Medulla oblongata (tissue), 1 donor: ENCODE measurements around the gene EZH1.
"Not testable (repeated sequence)": the region's sequence is repeated elsewhere in the genome, so short reads cannot be mapped to it uniquely, and the experiment has no call there.

Experiments used
- DNase-seq: peaks from one replicate; pipeline ENCODE4 v3.0.0-alpha.2; 2015; ENCODE audit errors: extremely low spot score

EZH1 gene

GRCh38 chr17:42669977-42670788 lies 74.7 kb downstream of the EZH1 start:
- no peak for DNase-seq

DNA sequence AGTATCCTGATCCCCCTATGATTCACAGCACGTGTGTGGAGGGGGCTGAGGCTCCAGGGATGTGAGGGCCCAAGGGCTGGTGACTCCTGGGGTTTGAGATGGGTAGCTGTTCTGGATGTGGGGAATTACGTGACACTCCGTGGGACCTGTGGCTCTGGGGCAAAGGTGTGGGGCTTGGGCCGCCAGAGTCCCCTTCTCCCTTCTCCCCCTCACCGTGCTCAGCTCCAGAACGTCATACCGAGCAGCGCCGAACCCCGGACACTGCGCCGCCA lies 75.2 kb downstream of the EZH1 start:
- DNase-seq: no peak

GRCh38 chr17:42667088-42667951 lies 77.5 kb downstream of the EZH1 start:
- DNase-seq: no peak

- DNase-seq: not testable (repeated sequence)
Observed at GRCh38 chr17:42666126-42666525, 78.7 kb downstream of the EZH1 start.

DNA sequence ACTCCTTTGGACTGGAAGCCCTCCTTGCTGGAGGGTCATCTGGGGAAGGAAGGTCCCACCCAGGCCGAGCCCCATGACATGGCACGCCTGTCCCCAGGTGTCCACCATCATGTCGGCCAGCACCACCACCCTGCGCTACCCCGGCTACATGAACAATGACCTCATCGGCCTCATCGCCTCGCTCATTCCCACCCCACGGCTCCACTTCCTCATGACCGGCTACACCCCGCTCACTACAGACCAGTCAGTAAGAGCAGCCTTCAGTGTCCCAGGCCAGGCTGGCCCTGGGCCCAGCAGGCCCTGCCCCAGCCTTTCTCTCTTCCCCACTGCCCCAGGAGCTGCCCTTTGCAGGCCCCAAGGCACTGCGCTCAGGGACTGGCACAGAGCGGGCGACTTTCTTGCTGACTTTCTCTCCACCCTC lies 79.2 kb downstream of the EZH1 start:
- no peak for DNase-seq

GRCh38 chr17:42660692-42661345 lies 84.0 kb downstream of the EZH1 start:
- DNase-seq: no peak

- DNase-seq: not testable (repeated sequence)
Observed at GRCh38 chr17:42659932-42660274, 84.9 kb downstream of the EZH1 start.

GRCh38 chr17:42659079-42659931 lies 85.5 kb downstream of the EZH1 start, which contains the start of gene TUBG2:
TUBG2 (plus strand) TSS chr17:42659284; CDS start chr17:42659504, 220 bp downstream.
- DNase-seq: peak; percentile 88

GRCh38 chr17:42657824-42658588 lies 86.8 kb downstream of the EZH1 start:
- no peak for DNase-seq

DNA sequence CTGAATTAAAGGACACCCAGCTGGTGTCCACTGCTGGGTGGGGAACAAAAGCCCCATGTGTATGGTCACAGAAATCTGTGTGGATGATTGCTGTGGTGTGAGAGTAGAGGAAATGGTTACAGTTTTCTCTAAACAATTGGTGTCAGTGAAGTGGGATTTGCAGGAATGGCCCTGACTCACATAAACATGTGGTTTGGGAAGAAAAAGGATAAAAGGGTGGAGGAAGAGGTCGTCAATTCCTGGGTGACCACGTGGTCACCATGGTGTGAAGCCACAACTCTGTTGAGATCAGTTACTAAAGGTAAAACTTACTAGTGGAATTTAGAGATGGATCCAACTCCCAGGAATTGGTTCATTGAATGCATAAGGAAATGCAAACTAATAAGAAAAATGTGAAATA lies 89.3 kb downstream of the EZH1 start:
- no peak for DNase-seq

DNA sequence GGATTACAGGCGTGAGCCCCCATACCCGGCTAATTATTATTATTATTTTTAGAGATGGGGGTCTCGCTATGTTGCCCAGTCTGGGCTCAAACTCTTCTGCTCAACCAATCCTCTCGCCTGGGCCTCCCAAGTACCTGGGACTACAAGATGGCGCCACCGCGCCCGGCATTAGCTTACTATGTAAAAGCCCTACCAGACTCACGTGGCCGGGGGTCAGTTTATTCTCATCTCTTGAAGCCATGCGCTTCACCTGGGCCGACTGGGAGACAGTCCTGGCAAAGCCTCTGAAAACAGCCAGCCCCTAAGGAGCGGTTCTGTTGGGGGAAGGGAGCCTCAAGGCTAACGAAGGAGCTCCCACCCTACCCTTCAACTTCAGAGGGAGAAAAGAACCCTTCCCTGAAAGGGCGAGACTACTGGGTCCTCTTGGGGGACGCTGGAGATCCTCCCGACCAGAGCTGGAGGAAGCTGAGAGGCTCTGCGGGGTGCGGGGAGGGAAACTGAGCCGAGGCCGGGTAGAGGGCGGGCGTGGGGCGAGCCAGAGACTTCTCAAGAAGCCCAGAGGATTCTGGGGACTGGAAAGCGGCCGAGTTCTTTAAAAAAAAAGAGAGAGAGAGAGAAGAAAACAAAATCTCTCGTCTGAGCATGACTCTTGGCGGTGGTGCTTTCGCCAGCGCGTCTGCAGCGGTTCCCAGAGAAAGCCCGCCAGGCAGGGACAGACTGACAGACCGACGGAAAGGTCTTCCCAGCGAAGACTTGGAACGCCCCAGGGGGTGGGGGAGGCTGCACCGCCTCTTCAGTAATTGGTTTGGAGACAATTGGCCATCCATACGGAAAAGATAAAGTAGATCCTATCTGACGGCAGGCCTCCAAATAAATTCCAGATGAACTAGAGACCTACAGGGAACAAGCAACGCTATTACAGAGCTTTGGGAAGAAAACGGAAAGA lies 91.4 kb downstream of the EZH1 start:
- peak; percentile 57 for DNase-seq

DNA sequence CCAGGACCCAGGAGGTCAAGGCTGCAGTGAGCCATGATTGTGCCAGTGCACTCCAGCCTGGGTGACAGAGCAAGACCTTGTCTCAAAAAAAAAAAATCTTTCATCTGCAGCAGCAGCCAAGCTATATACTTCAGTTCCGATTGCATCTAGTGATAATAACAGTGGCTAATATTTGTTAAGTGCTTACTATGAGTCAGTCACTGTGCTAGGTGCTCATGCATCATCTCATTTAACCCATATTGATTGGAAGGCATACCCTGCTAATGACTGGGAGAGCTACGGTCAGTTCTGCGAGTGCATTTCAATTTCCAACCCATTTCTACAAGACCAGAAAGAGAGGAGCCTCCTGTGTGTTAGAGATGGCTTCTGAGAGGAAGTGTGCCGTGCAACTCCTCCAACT lies 93.4 kb downstream of the EZH1 start:
- no peak for DNase-seq
